SH-SY5Y (cell line): Measurements from ENCODE around the gene FOXP1.

Experiments used
- GATA2 ChIP-seq: IDR thresholded peaks from 2 replicates; pipeline ENCODE4 v1.6.1; 2011; ENCODE audit warnings: mild to moderate bottlenecking, low read depth, low read length
- GATA3 ChIP-seq: IDR thresholded peaks from 2 replicates; pipeline ENCODE4 v1.6.1; 2011; ENCODE audit warnings: low read depth, mild to moderate bottlenecking, low read length, moderate library complexity

DNA sequence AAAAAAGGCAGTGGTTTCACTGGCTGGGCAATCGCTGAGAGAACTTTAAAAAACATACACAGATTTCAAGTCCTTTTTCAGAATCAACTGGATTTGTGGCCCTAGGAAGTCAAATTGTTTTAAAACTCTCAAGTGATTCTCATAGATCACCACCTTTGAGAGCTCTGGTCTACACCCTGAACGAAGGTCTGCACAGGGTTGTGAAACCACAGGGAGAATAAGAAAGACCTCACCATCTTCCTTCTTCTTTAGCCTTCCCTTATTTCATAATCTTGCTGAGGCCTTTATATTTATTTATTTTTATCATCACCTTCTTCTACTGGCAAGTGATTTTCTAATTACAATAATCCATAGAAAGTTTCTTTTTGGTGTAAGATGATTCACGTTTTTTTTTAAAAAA lies 58.1 kb downstream of the FOXP1 start:
- TF ChIP-seq GATA2 (no peak), GATA3 (no peak)
